Body of pancreas (tissue), 4 donors: ENCODE data around the gene CFAP119.

Experiments used
- POLR2A ChIP-seq, 3 donors: fragments of 450-650 bp; IDR thresholded peaks; one replicate each; pipeline ENCODE4 v1.6.1; 2016; ENCODE audit warnings: antibody characterized with exemption in 3 of 3, mild to moderate bottlenecking in 2 of 3
- TF ChIP-seq, protein P1 (sequence below), 7 experiments: fragments of 450-650 bp in 4 of 7; fragments of 200-600 bp in 3 of 7; sonication (generic) in 3 of 7; IDR thresholded peaks; one replicate each; pipeline ENCODE4 v1.5.1; 2016 to 2019; ENCODE audit warnings: antibody characterized with exemption in 7 of 7

- TF ChIP-seq, protein P1, sequence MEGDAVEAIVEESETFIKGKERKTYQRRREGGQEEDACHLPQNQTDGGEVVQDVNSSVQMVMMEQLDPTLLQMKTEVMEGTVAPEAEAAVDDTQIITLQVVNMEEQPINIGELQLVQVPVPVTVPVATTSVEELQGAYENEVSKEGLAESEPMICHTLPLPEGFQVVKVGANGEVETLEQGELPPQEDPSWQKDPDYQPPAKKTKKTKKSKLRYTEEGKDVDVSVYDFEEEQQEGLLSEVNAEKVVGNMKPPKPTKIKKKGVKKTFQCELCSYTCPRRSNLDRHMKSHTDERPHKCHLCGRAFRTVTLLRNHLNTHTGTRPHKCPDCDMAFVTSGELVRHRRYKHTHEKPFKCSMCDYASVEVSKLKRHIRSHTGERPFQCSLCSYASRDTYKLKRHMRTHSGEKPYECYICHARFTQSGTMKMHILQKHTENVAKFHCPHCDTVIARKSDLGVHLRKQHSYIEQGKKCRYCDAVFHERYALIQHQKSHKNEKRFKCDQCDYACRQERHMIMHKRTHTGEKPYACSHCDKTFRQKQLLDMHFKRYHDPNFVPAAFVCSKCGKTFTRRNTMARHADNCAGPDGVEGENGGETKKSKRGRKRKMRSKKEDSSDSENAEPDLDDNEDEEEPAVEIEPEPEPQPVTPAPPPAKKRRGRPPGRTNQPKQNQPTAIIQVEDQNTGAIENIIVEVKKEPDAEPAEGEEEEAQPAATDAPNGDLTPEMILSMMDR (IDR thresholded peaks at IDR 0.05), result no peak
- no peak for TF ChIP-seq POLR2A (IDR thresholded peaks at IDR 0.05)
Measured at GRCh38 chr16:30758988-30759491, 2.8 kb downstream of the CFAP119 start.
